ENCODE results near the gene ABHD1. TPM values are rescaled to one million over a fixed set of nuclear protein-coding genes. Genes with fewer than 3 reads are reported as not detected.

Gene ABHD1
- total RNA-seq, 2 donors from 2014 or later, result 0.29 to 1.0 TPM

DNA sequence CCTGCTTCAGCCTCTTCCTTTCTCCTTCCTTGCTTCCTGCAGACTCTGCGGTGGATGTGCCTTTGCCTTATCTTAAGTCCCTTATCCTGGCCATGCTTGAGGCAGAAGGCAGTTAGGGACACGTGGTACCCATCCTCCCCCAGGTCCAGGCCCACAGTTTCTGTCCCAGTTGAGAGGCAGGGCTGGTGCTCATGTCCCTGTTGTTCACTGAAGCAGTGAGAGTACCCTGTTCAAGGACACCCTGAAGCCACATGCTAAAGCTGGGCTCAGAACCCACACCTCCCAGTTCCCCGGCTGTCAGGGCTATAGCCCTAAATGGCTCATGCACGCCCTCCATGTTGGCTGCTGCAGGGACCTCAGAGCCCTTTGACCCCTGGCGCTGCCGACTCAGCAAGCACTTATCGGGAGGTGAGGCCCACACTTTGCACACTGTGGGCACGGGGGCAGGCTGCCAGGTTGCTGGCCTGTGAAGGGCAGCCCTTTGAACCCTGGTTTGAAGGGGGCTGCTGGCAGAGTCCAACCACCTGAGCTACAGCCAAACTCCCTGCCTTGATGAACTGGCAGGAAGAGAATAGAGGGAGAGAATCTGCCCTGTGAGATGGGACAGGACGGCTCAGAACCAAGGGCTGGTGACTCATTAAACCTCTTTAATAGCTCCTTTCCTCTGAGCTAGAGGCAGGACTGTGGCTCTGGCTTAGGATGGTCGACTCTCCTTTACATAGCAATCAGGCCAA, 30.8 kb upstream of the ABHD1 start:
- no peak for DNase-seq
- 84 to 85% methylated on average over 6 to 10 of the region's 10 CpGs for WGBS, 2 experiments (ENCODE audit: insufficient coverage in 1 of 2, insufficient read length in 1 of 2)

GRCh38 chr2:27093430-27094352, 29.9 kb upstream of the ABHD1 start:
- WGBS, 2 experiments (ENCODE audit: insufficient coverage in 1 of 2, insufficient read length in 1 of 2), result 90 to 98% methylated on average over 4 to 6 of the region's 6 CpGs
- Histone ChIP-seq H3K9me3 (ENCODE audit: control insufficient read depth, low read length) (no peaks in the 10 kb centered on the region), H3K4me1 (ENCODE audit: control insufficient read depth, insufficient read depth, low read length) (peaks cover 5% of the 10 kb centered on the region), H3K27ac (ENCODE audit: low read depth, low read length) (no peak overlapping the region), H3K4me3 (ENCODE audit: low read length) (no peak overlapping the region), H3K27me3 (ENCODE audit: control insufficient read depth, insufficient read depth, low read length, poor library complexity, severe bottlenecking) (peaks cover 5% of the 10 kb centered on the region), H3K36me3 (ENCODE audit: control insufficient read depth, insufficient read depth, low read length) (no peaks in the 10 kb centered on the region), H3K9ac (ENCODE audit: extremely low read depth, low read length, poor library complexity, severe bottlenecking) (no peak overlapping the region)
- no peaks in the 10 kb centered on the region for H3K36me3 Mint-ChIP-seq (ENCODE audit: low read depth)
- TF ChIP-seq, protein P1, sequence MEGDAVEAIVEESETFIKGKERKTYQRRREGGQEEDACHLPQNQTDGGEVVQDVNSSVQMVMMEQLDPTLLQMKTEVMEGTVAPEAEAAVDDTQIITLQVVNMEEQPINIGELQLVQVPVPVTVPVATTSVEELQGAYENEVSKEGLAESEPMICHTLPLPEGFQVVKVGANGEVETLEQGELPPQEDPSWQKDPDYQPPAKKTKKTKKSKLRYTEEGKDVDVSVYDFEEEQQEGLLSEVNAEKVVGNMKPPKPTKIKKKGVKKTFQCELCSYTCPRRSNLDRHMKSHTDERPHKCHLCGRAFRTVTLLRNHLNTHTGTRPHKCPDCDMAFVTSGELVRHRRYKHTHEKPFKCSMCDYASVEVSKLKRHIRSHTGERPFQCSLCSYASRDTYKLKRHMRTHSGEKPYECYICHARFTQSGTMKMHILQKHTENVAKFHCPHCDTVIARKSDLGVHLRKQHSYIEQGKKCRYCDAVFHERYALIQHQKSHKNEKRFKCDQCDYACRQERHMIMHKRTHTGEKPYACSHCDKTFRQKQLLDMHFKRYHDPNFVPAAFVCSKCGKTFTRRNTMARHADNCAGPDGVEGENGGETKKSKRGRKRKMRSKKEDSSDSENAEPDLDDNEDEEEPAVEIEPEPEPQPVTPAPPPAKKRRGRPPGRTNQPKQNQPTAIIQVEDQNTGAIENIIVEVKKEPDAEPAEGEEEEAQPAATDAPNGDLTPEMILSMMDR (conservative IDR thresholded peaks at IDR 0.05), result no peak
- H3K27ac Mint-ChIP-seq, result no peak overlapping the region
- no peaks in the 10 kb centered on the region for H3K9me3 Mint-ChIP-seq
- H3K4me1 Mint-ChIP-seq, result peaks cover 4% of the 10 kb centered on the region
- no peak for DNase-seq
- H3K4me3 Mint-ChIP-seq, result no peak overlapping the region
- peaks cover 3% of the 10 kb centered on the region for H3K27me3 Mint-ChIP-seq (ENCODE audit: insufficient read depth)

More for the DNA sequence above, 30.8 kb upstream of the ABHD1 start:
- Mint-ChIP-seq H3K36me3 (ENCODE audit: low read depth) (no peaks in the 10 kb centered on the region), H3K9me3 (no peaks in the 10 kb centered on the region), H3K27ac (no peak overlapping the region), H3K4me1 (peaks cover 4% of the 10 kb centered on the region), H3K4me3 (no peak overlapping the region), H3K27me3 (ENCODE audit: insufficient read depth) (peaks cover 12% of the 10 kb centered on the region)
- Histone ChIP-seq H3K27me3 (ENCODE audit: control insufficient read depth, insufficient read depth, low read length, poor library complexity, severe bottlenecking) (peaks cover 13% of the 10 kb centered on the region), H3K36me3 (ENCODE audit: control insufficient read depth, insufficient read depth, low read length) (no peaks in the 10 kb centered on the region), H3K27ac (ENCODE audit: low read depth, low read length) (no peak overlapping the region), H3K4me3 (ENCODE audit: low read length) (no peak overlapping the region), H3K4me1 (ENCODE audit: control insufficient read depth, insufficient read depth, low read length) (peaks cover 5% of the 10 kb centered on the region), H3K9me3 (ENCODE audit: control insufficient read depth, low read length) (no peaks in the 10 kb centered on the region), H3K9ac (ENCODE audit: extremely low read depth, low read length, poor library complexity, severe bottlenecking) (no peak overlapping the region)
- TF ChIP-seq, protein P1 (conservative IDR thresholded peaks at IDR 0.05), result no peak

DNA sequence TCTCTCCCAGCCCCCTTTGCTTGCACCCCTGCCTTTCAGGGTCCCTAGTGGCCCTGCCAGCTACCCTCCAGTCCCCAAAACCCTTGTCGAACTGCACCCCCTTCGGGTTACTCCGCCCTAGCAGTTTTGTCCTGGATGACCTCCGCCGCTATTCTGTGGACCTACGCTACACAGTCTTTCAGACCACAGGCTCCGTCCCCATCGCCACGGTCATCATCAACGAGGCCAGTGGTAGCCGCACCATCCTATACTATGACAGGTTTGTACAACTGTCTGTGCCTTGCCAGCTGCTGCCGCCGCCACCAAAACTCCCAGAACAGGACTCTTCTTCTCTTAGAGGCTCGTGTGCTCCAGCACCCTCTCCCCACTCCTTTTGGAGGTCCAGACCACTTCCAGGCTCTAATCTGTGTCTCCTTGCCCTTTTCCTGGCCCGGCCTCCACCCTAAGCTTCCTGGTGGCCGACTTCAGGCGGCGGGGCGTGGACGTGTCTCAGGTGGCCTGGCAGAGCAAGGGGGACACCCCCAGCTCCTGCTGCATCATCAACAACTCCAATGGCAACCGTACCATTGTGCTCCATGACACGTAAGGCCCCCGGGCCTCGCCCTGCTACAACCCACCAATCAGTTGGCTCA, 29.1 kb upstream of the ABHD1 start:
- no peaks in the 10 kb centered on the region for H3K27me3 ChIP-seq (ENCODE audit: control insufficient read depth, insufficient read depth, low read length, poor library complexity, severe bottlenecking)
- DNase-seq, result no peak
- Mint-ChIP-seq H3K27me3 (ENCODE audit: insufficient read depth) (peaks cover 1% of the 10 kb centered on the region), H3K4me1 (peaks cover 4% of the 10 kb centered on the region), H3K36me3 (ENCODE audit: low read depth) (no peaks in the 10 kb centered on the region), H3K4me3 (no peak overlapping the region), H3K9me3 (no peaks in the 10 kb centered on the region), H3K27ac (no peak overlapping the region)
- WGBS, 2 experiments (ENCODE audit: insufficient coverage in 1 of 2, insufficient read length in 1 of 2), result 94 to 98% methylated on average over 14 to 24 of the region's 24 CpGs
- no peaks in the 10 kb centered on the region for H3K9me3 ChIP-seq (ENCODE audit: control insufficient read depth, low read length)
- no peak overlapping the region for H3K4me3 ChIP-seq (ENCODE audit: low read length)
- H3K36me3 ChIP-seq (ENCODE audit: control insufficient read depth, insufficient read depth, low read length), result no peaks in the 10 kb centered on the region
- no peak overlapping the region for H3K9ac ChIP-seq (ENCODE audit: extremely low read depth, low read length, poor library complexity, severe bottlenecking)
- TF ChIP-seq, protein P1 (conservative IDR thresholded peaks at IDR 0.05), result no peak
- peaks cover 5% of the 10 kb centered on the region for H3K4me1 ChIP-seq (ENCODE audit: control insufficient read depth, insufficient read depth, low read length)
- H3K27ac ChIP-seq (ENCODE audit: low read depth, low read length), result no peak overlapping the region

Measured in endodermal cell (in vitro differentiated cells).